Right cardiac atrium (tissue), 5 donors: ENCODE data around the gene YWHAG. TPM values are rescaled to one million over a fixed set of nuclear protein-coding genes. Genes with fewer than 3 reads are reported as not detected.
"Not testable (repeated sequence)": the region's sequence is repeated elsewhere in the genome, so short reads cannot be mapped to it uniquely, and the experiment has no call there.

Experiments used
- ATAC-seq, 2 donors: fragments of 200-7000 bp; cut with Tn5 transposase; one replicate each; pipeline versions ENCODE4 v1.8.0 to v1.9.1; 2020; ENCODE audit warnings: moderate library complexity in 2 of 2, mild to moderate bottlenecking in 1 of 2
- DNase-seq, 3 donors: peaks; one replicate each; pipeline ENCODE4 v3.0.0-alpha.2; 2020
- H3K27ac ChIP-seq: one replicate; pipeline ENCODE4 v1.5.1; 2013; ENCODE audit warnings: mild to moderate bottlenecking, low read length, control low read depth, moderate library complexity
- H3K27me3 ChIP-seq: one replicate; pipeline ENCODE4 v1.6.1; 2013; ENCODE audit not compliant: control insufficient read depth, insufficient read depth
- H3K4me1 ChIP-seq: one replicate; pipeline ENCODE4 v1.6.1; 2013; ENCODE audit warnings: low read length; ENCODE audit not compliant: control insufficient read depth, insufficient read depth
- H3K4me3 ChIP-seq: one replicate; pipeline ENCODE4 v1.5.1; 2013; ENCODE audit warnings: low read length, control low read depth
- H3K9me3 ChIP-seq: one replicate; pipeline ENCODE4 v1.6.1; 2013; ENCODE audit warnings: low read length; ENCODE audit not compliant: control insufficient read depth
- WGBS: extraction: QIAGEN DNeasy Blood & Tissue Kit; methylation state at CpG from one replicate; pipeline ENCODE4 v1.1.7; 2013; 5-methylcytosine and 5-hydroxymethylcytosine counted together
- intact Hi-C, 4 donors: fragments of 100-400 bp; cut with DNase I; formaldehyde crosslinking; loops; one replicate each; pipeline versions ENCODE4 v1.11.0 to v1.14.0; 2022 to 2023
- polyA plus RNA-seq: library from polyadenylated mRNA; stranded (reverse); fragments of 200-250 nt; gene quantifications from one replicate; pipeline ENCODE4 v1.2.3, GENCODE V29; 2013
- total RNA-seq, 4 donors: library from RNA; stranded (reverse); fragmentation: NEBNext Ultra II Directional; extraction: Animal tissue kit (Norgen Biotek cat#: 25700); gene quantifications; one replicate each; pipeline ENCODE4 v1.2.1, GENCODE V29; 2021
- donor health status: healthy with polysubstance abuse.
- donor health status: DM: no; HTN: yes; CAD: no.
- donor health status: DM: no; HTN: no; CAD: no.
- donor health status: DM: no; HTN: yes; CAD: no; lungs with severe emphysema.
- donor health status: DM: yes; HTN: yes; CAD: no.

Gene YWHAG
- total and polyA plus RNA-seq, 5 donors = 139 to 282 (median 237) TPM

DNA sequence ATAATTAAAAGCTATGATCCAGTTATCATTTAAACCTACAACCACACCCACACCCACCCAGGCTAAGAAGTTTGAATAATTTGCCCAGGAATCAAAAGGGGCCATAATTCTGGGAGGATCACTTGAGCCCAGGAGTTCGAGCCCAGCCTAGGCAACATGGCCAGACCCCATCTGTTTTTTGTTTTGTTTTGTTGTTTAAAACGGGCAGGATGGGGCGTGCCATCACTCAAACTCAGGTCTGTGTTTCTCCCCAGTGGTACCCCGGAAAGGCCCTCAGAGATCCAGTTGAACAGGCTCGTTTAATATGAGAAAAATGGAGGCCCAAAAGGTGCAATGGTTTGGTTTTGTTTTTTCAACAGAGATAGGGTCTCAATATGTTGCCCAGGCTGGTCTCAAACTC is 33.0 kb downstream of the YWHAG start:
- 93% methylated on average over 5 of the region's 5 CpGs for WGBS
- DNase-seq (no peak), ATAC-seq (no peak)
- H3K4me1 ChIP-seq = peaks cover 5% of the 10 kb centered on the region
- H3K27me3 ChIP-seq = no peaks in the 10 kb centered on the region
- H3K9me3 ChIP-seq = no peaks in the 10 kb centered on the region
- intact Hi-C loops = no loop called here
- H3K27ac ChIP-seq = no peak overlapping the region
- H3K4me3 ChIP-seq = no peak overlapping the region

GRCh38 chr7:76325092-76325491 is 33.7 kb downstream of the YWHAG start:
- intact Hi-C loops = no loop called here
- WGBS = 95% methylated on average over 11 of the region's 11 CpGs
- DNase-seq (no peak), ATAC-seq (no peak)
- H3K27me3 ChIP-seq = no peaks in the 10 kb centered on the region
- no peak overlapping the region for H3K4me3 ChIP-seq
- H3K4me1 ChIP-seq = peaks cover 5% of the 10 kb centered on the region
- peak overlapping the region; percentile 13 for H3K27ac ChIP-seq
- no peaks in the 10 kb centered on the region for H3K9me3 ChIP-seq

- intact Hi-C loops = loop anchor here in 3 of 4 donors (5.0 to 10.0 kb wide), 2 partner anchors 39 to 144 kb away; partner anchors contain the start of gene YWHAG (in 2 of the 3)
- no peaks in the 10 kb centered on the region for H3K27me3 ChIP-seq
- DNase-seq = peak; percentile 87 to 91 (median 87)
- H3K4me3 ChIP-seq = peak overlapping the region; percentile 76
- no peaks in the 10 kb centered on the region for H3K9me3 ChIP-seq
- peak overlapping the region; percentile 97 for H3K27ac ChIP-seq
- H3K4me1 ChIP-seq = peaks cover 8% of the 10 kb centered on the region
- ATAC-seq = peak; percentile 67 to 73
- 4% methylated on average over 25 of the region's 25 CpGs for WGBS
Observed at GRCh38 chr7:76318488-76319353, 40.1 kb downstream of the YWHAG start.

GRCh38 chr7:76317782-76318487 is 40.9 kb downstream of the YWHAG start:
- peak overlapping the region; percentile 97 for H3K27ac ChIP-seq
- peaks cover 6% of the 10 kb centered on the region for H3K4me1 ChIP-seq
- peak overlapping the region; percentile 76 for H3K4me3 ChIP-seq
- H3K9me3 ChIP-seq = no peaks in the 10 kb centered on the region
- peak; percentile 98 to 100 (median 99) for DNase-seq
- H3K27me3 ChIP-seq = no peaks in the 10 kb centered on the region
- ATAC-seq = peak; percentile 95 to 97
- under 1% methylated on average over 50 of the region's 50 CpGs for whole genome bisulfite sequencing
- intact Hi-C loops = loop anchor here in 3 of 4 donors (5.0 to 10.0 kb wide), 2 partner anchors 39 to 143 kb away; partner anchors contain the start of gene YWHAG (in 2 of the 3)

GRCh38 chr7:76316984-76317781 is 41.6 kb downstream of the YWHAG start:
- peak overlapping the region; percentile 50 for H3K4me3 ChIP-seq
- H3K9me3 ChIP-seq = no peaks in the 10 kb centered on the region
- DNase-seq (peak in 2 of 3 donors; percentile 67 to 73), ATAC-seq (peak in 1 of 2 donors; percentile 0)
- H3K27ac ChIP-seq = peak overlapping the region; percentile 95
- no peaks in the 10 kb centered on the region for H3K27me3 ChIP-seq
- intact Hi-C loops = loop anchor here in 3 of 4 donors (5.0 to 10.0 kb wide), 2 partner anchors 40 to 142 kb away; partner anchors contain the start of gene YWHAG (in 2 of the 3)
- peaks cover 6% of the 10 kb centered on the region for H3K4me1 ChIP-seq
- 54% methylated on average over 14 of the region's 14 CpGs for WGBS

GRCh38 chr7:76315364-76315763 is 43.4 kb downstream of the YWHAG start:
- WGBS = 67% methylated on average over 5 of the region's 5 CpGs
- H3K27ac ChIP-seq = no peak overlapping the region
- ATAC-seq (no peak), DNase-seq (peak in 2 of 3 donors; percentile 41 to 44)
- H3K4me3 ChIP-seq = no peak overlapping the region
- peaks cover 9% of the 10 kb centered on the region for H3K4me1 ChIP-seq
- no peaks in the 10 kb centered on the region for H3K27me3 ChIP-seq
- H3K9me3 ChIP-seq = no peaks in the 10 kb centered on the region
- intact Hi-C loops = loop anchor here in 3 of 4 donors (2.0 to 10.0 kb wide), 3 partner anchors 42 to 141 kb away; partner anchors contain the start of gene YWHAG (in 2 of the 3)

- 69% methylated on average over 6 of the region's 6 CpGs for WGBS
- intact Hi-C loops = loop anchor here (1.0 to 10.0 kb wide), 7 partner anchors 22 to 140 kb away; partner anchors contain the start of gene YWHAG (in 2 of the 4)
- DNase-seq = peak in 1 of 3 donors; percentile 37
- H3K9me3 ChIP-seq, H3K4me1 ChIP-seq, ATAC-seq, H3K4me3 ChIP-seq, H3K27me3 ChIP-seq, H3K27ac ChIP-seq: not testable (repeated sequence)
Observed at GRCh38 chr7:76314740-76315139, 44.1 kb downstream of the YWHAG start.

DNA sequence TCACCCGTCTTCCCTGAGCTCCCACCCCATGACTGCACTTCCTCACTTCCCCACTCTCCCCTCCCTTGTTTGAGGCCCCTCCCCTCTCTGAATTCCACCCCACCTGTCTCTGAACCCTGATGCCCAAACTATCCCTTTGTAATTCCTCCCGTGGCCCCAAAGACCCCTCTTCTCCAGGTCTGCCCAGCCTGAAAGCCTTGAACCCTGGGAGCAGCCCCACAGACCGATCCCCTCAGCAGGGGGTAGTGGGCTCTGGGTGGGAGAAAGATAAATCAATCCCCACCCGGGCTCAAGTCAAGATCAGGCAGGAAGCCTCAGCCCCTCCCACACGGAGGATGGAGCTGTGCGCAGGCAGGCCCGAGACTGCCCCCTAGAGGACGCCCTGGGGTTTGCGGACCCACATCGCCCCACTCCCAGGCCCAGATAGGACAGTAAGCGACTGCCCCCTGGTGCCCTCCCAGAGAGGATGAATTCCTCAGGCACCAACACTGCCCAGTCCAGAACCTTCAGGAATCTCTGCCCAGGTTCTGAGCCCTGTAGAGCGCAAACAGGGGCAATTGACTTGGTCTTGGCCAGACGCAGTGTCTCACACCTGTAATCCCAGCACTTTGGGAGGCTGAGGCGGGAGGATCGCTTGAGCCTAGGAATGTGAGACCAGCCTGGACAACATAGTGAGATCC is 44.6 kb downstream of the YWHAG start:
- peak; percentile 97 to 99 (median 98) for DNase-seq
- intact Hi-C loops = loop anchor here (1.0 to 10.0 kb wide), 6 partner anchors 22 to 139 kb away; no protein-coding TSS in a partner anchor
- WGBS = 7% methylated on average over 15 of the region's 15 CpGs
- peak; percentile 67 to 70 for ATAC-seq
- H3K27ac ChIP-seq = no peak overlapping the region
- H3K4me3 ChIP-seq = no peak overlapping the region
- no peaks in the 10 kb centered on the region for H3K27me3 ChIP-seq
- peaks cover 6% of the 10 kb centered on the region for H3K4me1 ChIP-seq
- H3K9me3 ChIP-seq = no peaks in the 10 kb centered on the region

DNA sequence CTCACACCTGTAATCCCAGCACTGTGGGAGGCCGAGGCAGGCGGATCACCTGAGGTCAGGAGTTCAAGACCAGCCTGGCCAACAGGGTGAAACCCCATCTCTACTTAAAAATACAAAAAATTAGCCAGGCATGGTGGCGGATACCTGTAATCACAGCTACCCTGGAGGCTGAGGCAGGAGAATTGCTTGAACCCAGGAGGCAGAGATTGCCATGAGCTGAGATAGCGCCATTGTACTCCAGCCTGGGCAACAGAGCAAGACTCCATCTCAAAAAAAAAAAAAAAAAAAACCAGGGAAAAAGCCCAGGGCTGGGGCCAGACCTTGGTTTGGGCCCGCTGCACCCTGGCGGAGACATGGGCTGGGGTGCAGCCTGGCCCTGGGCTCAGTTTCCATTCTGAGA is 47.0 kb downstream of the YWHAG start:
- not testable (repeated sequence) for H3K4me1 ChIP-seq, H3K27ac ChIP-seq, H3K9me3 ChIP-seq, DNase-seq, H3K4me3 ChIP-seq, ATAC-seq, H3K27me3 ChIP-seq
- intact Hi-C loops = loop anchor here in 2 of 4 donors (5.0 to 10.0 kb wide), 2 partner anchors 135 to 137 kb away; no protein-coding TSS in a partner anchor
- WGBS = 96% methylated on average over 6 of the region's 6 CpGs
